HG02678 (cell line): ENCODE results near the gene BIRC7.

Experiments
- ATAC-seq: cut with Tn5 transposase; IDR thresholded peaks from one replicate; pipeline ENCODE4 v1.9.1; 2021; ENCODE audit warnings: mild to moderate bottlenecking, moderate library complexity; ENCODE audit not compliant: unreplicated experiment

BIRC7 gene

DNA sequence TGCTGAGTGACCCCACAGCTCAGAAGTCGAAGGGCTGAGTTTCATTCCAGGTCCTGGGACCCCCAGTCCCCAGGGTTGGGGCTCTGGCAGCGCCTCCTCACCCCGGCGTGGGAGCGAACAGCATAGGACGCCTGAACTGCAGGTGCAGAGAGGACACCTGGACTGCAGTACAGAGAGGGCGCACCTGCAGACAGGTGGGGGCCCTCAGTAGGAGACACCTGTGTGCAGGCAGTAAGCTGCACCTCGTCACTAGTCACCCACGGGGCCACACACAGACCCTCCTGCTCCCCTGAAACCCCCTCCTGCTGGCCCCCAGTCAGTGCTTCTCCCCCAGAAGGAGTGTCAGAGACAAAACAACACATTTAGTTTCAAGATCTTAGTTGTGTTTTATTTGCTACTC lies 27.1 kb downstream of the BIRC7 start:
- ATAC-seq, result no peak

DNA sequence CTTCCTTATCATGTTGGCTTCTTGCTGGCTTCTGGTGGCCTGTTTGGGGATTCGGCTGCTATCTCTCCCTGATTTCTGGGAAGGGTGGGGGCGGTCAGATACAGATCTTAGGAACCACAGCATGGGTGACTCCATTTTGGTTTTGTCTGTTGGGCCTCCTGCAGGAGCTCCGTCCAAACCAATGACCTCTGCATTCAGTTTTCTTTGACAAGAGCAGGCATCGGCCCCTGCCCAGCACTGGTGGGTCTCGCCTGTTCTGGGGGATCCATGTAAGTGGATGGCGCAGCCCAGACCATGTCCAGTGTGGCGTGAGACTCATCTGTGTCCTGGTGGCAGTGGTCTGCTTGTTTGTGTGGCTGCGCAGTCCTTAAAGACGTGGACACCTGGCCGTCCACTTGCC lies 28.3 kb downstream of the BIRC7 start:
- ATAC-seq, result no peak

DNA sequence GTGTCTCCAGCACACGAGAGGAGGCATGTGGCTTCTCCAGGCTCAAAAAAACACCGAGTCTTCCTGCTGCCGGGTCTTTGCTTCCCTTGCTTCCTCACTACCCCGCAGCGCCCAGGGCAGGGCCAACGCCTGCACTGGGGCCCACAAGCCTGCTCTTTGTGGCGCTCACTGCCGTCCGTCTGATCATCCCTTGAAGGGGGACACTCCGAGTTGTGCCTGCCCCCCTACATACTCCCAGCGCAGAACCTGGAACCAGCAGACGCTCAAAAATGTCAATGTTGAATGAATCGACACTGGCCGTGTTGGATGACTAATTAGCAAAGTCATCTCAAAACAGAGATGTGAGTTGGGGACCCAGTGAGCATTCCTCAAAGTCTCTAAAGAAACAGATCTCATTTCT lies 28.8 kb downstream of the BIRC7 start:
- ATAC-seq, result no peak

- ATAC-seq, result no peak
Observed at GRCh38 chr20:63265891-63266515, 30.3 kb downstream of the BIRC7 start.

- ATAC-seq, result no peak
Observed at GRCh38 chr20:63267691-63268090, 32.0 kb downstream of the BIRC7 start.

GRCh38 chr20:63268256-63268655 lies 32.6 kb downstream of the BIRC7 start:
- no peak for ATAC-seq

DNA sequence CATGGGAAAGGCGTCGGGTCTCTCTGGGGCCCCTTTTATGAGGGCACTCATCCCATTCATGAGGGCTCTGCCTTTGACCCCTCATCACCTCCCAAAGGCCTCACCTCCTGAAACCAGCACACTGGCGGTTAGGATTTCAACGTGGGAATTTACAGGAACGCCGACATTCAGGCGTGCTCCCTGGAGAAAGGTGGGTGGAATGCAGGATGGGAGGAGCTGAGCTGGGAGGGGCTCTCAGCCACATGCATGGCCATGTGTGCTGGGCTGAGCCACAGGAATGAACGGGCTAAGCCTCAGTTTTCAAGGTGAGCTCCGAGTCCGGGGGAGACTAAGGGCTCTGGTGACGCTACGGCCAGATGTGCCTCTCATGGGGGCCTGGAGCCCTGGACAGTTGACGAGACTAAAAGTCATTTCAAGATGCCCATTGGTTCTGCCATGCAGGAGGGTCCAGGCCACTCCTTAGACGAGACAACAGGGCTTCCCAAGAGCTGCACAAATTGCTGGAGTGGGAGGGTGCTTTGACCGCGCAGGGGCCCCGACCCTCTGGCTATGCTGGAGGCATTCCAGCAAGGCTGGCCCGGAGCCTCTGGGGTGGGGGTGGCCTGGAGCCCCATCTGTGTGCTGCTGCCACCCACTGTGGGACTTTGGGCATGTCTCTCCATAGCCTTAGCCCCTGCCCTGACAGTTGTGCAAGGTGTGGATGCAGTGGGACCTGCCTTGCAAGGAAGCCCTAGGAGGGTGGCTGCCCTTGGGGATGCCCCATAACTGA lies 33.1 kb downstream of the BIRC7 start:
- ATAC-seq, result no peak

DNA sequence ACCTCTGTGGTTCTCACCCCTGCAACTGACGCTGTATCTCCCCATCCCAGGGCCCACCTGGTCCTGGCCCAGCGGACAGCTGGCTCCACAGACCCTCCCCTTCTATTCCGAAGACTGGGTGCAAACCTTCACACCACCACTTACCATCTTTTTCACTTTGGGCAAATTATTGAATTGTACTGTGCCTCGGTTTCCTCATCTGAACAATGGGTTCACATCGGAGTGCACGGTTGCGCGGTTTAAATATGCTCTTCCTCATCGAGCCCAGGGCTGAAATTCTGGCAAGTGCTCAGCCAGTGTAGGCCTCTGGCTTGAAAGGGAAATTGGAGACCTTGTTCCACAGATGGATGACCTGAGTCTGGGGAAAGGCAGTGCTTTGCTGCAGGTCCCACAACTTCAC lies 34.0 kb downstream of the BIRC7 start:
- no peak for ATAC-seq

DNA sequence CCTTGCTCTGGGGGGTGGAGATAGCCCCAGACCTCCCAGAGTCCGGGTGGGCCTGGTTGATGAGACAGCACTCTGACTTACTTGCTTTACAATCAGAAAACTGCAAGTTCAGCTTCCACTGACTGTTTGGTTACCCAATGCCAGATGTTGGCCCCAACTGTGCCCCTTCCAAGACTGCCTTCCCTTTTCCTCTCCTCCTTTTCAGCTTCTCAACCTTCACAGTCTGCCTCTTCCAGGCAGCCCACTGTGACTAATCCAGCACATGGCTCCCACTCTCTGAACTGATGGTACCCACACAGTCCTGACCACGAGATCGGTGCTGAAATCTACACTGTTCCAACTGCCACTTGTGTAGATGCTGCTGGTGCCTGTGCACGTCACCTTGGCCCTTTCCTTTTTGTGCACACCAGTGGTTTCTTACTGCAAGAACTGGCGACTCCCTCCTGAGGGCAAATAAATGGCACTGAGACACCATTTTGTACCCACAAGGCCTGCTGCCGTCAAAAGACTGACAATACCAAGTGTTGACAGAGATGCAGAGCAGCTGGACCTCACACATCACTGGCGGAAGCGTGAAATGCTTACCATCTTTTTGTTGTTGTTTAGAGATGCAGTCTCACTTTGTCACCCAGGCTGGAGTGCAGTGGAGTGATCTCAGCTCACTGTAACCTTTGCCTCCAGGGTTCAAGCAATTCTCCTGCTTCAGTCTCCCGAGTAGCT lies 35.1 kb downstream of the BIRC7 start:
- ATAC-seq, result no peak

DNA sequence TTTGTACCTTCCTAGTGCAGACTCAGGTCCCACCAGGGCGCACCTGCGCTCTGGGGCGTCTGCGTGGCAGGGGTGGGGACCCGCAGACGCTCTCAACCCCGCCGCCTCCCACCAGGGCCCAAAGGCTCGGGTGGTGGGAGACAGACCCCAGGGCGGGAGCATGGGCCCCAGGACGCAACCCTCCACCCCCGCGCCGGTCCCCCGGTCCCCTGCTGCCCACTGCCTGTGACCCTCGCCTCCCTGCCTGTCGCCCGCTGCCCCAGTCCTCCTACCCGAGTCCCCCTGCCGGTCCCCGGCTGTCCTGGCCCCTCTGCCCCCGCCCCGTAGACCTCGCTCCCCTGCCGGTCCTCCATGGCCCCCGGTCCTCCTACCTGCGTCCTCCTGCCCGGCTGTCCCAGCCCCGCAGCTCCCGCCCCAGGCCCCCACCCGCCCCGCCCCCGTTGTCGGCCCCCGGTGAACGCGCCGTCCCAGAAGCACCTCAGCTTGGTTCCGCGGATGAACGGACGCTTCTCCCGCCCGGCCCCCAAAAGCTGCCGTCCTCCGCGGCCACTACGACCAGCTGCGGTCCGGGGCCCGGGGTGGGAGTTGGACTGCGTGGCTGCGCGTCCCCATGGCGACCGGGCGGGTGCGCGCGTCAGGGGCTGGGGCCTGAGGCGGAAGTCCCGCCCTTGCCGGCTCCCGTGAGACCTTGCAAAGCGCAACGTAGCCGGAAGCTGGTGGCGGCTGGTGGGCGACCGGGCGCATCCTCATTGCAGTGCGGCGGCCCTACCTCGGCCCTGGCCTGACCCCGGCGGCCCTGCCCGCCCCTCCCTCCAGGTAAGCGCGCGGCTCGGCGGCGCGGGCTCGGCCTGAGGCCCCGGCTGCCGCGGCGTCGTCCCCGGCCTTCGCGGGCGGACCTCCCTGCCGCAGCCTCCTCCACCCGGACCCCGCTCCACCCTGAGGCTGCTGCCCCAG lies 36.7 kb downstream of the BIRC7 start, which contains the start of gene ARFGAP1:
Gene ARFGAP1, plus strand, starts transcription at position 709 of the 954 bp plus-strand sequence. CDS start 2,768 bp downstream, outside the sequence.
- ATAC-seq, result peak; percentile 96

DNA sequence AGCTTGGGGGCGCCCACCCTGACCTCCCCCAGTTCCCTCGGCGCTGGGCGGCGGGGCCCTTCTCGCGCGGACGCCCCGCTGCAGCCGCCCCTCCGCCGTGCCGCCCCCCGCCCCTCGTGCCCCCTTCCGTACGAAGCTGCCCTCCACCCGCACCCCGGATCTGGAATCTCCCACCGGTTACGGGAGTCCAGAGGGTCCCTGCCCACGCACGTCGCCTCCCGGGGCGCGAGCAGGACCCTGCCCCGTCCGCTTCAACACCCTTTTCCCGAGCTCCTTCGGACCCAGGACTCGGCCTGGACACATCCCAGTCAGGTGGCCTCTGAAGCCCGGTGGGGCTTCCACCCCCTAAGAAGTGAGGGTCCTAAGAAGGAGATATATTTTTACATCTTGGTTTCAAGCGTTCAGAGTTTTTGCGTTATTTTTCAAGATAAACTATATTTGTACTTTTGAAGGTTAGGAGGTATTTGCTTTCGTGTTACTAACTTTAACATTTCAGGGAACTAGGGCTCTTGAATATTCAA lies 37.4 kb downstream of the BIRC7 start:
- no peak for ATAC-seq

DNA sequence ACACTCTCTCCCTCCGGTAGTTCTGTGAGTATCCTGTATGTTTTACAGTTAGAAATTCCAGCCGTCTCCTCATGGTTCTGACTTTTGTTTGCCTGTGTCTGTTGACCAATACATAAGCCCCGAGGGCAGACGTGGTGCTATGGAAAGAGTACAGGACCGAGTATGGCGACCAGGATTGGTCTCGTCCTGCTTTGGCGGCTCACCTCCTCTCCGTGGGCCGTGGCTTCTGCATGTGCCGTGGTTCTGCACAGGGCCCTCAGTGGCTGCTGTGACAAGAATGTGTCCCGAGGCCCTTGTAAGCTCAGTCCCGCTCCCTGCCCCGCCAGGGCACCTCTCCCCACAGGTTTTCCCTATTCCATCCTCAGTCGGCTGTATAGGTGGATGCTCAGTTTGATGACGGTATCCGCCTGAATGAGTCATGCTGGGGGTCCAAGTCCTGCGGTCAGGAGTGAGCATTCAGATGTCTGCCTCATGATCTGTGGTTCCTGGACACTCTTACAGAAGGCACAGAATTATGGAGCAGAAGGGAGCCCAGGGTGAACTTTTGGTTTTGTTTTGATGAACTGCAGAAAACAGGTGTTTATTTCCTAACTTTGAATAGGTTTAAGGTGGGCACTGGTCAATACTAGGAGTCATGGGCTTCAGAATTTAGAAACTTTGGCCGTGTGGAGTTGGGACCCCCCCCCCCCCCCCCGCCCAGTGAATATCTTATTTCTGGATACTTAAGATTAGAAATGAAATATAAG lies 38.1 kb downstream of the BIRC7 start:
- no peak for ATAC-seq

GRCh38 chr20:63274381-63275228 lies 38.9 kb downstream of the BIRC7 start:
- ATAC-seq, result no peak

DNA sequence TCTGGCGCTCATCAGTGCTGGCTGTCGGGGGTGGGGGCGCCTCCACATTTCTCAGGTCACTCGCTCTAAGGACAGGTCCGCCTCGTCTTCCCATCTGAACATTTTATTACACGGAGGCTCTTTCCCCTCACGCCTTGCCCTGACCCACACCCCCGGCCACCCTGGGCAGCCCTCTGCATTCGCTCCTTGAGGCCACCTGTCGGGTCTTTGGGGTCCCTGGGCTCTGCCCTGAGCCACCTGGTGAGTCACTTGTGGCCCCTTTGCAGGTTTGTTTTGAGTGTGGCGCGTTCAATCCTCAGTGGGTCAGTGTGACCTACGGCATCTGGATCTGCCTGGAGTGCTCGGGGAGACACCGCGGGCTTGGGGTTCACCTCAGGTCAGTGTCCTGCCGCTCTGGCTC lies 40.1 kb downstream of the BIRC7 start:
- ATAC-seq, result no peak

DNA sequence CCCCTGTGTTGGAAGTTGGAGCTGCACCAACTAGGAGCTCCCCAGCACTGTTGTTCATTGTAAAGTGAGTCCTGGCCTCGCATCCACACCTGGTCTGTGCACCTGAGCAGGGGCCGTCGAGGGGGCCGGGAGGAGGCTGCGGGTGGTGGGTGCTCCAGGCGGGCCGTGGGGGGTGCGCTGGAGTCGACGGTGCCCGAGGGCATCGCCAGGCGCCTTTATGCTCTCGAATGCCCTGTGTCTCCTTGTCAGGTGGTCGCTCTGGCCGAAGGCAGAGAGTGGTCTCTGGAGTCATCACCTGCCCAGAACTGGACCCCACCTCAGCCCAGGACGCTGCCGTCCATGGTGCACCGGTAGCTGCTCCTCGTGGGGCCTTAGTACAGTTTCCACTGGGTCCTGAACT lies 41.3 kb downstream of the BIRC7 start:
- no peak for ATAC-seq

DNA sequence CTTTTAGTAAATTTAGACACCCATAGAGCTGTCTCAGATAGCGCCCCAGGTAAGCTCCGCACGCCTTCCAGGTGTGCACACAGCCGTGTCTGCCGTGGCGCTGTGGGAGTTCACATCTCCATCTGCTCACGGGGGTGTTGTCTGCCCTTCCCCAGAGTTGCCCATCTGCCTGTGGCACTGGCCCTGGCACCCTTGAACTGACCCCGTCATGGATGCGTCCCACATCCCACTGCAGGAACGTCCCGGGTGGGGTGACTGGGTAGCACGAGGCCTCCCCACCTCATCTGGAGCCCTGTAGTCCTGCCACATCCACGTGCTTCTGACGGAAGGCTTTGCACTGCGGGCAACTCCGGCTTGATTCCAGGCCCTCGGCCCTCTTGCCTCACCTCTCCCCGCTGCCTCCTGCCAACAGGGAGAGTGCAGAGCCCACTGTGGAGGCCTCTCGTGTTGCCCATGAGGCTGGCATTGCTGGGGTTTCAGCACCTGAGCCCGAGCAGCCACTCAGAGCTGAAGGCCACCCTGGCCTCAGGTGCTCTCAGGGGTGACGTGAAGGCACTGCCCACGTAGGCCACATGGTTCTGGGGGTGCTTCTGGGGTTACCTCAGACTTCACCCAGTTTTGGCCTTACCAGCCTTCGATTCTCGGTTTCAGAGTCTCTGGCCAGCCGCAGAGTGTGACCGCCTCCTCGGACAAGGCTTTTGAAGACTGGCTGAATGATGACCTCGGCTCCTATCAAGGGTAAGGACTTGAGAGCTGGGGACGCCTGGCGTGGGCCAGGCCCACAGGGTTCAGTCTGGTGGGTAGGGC lies 42.0 kb downstream of the BIRC7 start:
- ATAC-seq, result no peak

- no peak for ATAC-seq
Observed at GRCh38 chr20:63278661-63279060, 43.0 kb downstream of the BIRC7 start.

DNA sequence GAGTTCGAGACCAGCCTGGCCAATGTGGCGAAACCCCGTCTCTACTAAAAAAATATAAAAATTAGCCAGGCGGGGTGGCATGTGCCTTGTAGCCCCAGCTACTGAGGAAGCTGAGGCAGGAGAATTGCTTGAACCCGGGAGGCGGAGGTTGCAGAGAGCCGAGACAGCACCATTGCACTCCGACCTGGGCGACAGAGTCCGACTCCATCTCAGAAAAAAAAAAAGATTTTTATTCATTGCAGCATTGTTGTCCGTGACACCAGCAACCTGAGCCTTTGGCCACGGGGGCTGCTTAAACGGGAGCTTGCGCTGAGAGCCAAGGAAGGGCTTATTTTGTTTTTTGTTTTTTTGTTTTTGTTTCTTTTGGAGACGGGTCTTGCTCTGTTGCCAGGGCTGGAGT lies 44.2 kb downstream of the BIRC7 start:
- no peak for ATAC-seq
